ENCODE results near the gene GLIPR2. TPM values are rescaled to one million over a fixed set of nuclear protein-coding genes. Genes with fewer than 3 reads are reported as not detected.
"Not testable (repeated sequence)": the region's sequence is repeated elsewhere in the genome, so short reads cannot be mapped to it uniquely, and the experiment has no call there.

Gene GLIPR2
- total RNA-seq, 1 donor from 2014 or later, result 6.3 TPM

DNA sequence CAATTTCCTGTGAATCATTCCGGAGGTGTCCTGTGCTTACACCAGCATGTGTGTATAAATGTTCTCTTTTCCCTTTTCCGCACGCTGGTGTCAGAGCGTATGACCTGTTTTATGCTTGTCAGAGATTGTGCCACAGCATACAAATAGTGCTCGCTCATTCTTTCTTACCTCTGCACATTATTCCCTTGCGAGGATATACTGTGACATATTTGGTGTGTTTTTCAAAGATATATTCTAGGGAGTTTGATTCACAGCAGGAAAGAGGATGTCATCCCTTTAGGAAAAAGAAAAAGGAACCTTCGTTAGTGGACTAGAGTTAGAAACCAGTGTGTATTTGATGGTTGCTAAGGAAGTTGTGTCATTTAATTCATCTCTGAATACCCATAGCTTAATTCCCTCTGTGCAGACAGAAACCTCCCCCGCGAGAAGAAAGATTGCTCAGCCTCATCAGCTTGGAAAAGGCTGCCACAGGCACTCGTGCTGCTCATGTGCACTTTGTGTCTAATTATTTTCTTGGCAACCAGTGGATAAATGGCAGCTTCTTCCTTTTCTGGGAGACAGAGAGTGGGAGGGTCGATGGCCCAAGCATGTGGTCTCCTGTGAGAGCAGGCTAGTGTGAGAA lies 17.9 kb downstream of the GLIPR2 start:
- Mint-ChIP-seq H3K4me1 (ENCODE audit: unreplicated experiment) (peaks cover 25% of the 10 kb centered on the region), H3K27me3 (ENCODE audit: unreplicated experiment) (peaks cover 6% of the 10 kb centered on the region), H3K9me3 (ENCODE audit: unreplicated experiment) (no peaks in the 10 kb centered on the region), H3K4me3 (ENCODE audit: unreplicated experiment) (no peak overlapping the region), H3K36me3 (ENCODE audit: low read depth, unreplicated experiment) (no peaks in the 10 kb centered on the region), H3K27ac (ENCODE audit: unreplicated experiment) (peak overlapping the region; percentile 98)
- peak; percentile 26 for DNase-seq (ENCODE audit: low spot score)
- TF ChIP-seq, protein P1, sequence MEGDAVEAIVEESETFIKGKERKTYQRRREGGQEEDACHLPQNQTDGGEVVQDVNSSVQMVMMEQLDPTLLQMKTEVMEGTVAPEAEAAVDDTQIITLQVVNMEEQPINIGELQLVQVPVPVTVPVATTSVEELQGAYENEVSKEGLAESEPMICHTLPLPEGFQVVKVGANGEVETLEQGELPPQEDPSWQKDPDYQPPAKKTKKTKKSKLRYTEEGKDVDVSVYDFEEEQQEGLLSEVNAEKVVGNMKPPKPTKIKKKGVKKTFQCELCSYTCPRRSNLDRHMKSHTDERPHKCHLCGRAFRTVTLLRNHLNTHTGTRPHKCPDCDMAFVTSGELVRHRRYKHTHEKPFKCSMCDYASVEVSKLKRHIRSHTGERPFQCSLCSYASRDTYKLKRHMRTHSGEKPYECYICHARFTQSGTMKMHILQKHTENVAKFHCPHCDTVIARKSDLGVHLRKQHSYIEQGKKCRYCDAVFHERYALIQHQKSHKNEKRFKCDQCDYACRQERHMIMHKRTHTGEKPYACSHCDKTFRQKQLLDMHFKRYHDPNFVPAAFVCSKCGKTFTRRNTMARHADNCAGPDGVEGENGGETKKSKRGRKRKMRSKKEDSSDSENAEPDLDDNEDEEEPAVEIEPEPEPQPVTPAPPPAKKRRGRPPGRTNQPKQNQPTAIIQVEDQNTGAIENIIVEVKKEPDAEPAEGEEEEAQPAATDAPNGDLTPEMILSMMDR (IDR thresholded peaks at IDR 0.05; ENCODE audit: unreplicated experiment), result no peak

DNA sequence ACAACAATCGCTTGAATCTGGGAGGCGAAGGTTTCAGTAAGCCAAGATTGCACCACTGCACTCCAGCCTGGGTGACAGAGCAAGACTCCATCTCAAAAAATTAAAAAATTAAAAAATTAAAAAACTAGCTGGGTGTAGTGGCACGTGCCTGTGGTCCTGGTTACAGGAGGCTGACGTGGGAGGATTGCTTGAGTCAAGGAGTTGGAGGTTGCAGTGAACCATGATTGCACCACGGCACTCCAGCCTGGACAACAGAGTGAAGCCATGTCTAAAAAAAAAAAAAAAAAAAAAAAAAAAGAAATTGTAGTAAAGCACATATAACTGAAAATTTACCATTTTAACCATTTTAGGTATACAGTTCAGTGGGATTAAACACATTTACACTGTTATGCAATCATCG lies 19.6 kb downstream of the GLIPR2 start:
- H3K4me3 Mint-ChIP-seq (ENCODE audit: unreplicated experiment), result no peak overlapping the region
- H3K27ac Mint-ChIP-seq (ENCODE audit: unreplicated experiment), result no peak overlapping the region
- no peaks in the 10 kb centered on the region for H3K9me3 Mint-ChIP-seq (ENCODE audit: unreplicated experiment)
- peaks cover 8% of the 10 kb centered on the region for H3K27me3 Mint-ChIP-seq (ENCODE audit: unreplicated experiment)
- DNase-seq (ENCODE audit: low spot score), result no peak
- H3K36me3 Mint-ChIP-seq (ENCODE audit: low read depth, unreplicated experiment), result no peaks in the 10 kb centered on the region
- peaks cover 22% of the 10 kb centered on the region for H3K4me1 Mint-ChIP-seq (ENCODE audit: unreplicated experiment)
- TF ChIP-seq, protein P1 (IDR thresholded peaks at IDR 0.05; ENCODE audit: unreplicated experiment), result no peak

DNA sequence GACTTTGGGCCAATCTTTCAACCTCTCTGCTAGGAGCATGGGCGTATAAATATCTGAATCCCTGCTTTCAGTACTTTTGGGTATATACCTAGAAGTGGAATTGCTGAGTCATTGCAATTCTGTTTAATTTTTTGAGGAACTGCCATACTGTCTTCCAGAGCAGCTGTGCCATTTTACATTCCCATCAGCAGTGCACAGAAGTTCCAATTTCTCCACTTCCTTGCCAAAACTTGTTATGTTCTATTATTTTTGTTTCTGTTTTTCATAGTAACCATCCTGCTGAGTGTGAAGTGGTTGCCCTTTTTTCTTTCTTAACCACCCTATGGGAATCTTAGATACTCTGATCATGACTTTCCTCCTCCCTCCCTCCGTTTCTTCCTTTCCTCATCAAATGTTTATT lies 21.6 kb downstream of the GLIPR2 start:
- peaks cover 4% of the 10 kb centered on the region for H3K27me3 Mint-ChIP-seq (ENCODE audit: unreplicated experiment)
- H3K36me3 Mint-ChIP-seq (ENCODE audit: low read depth, unreplicated experiment), result no peaks in the 10 kb centered on the region
- DNase-seq (ENCODE audit: low spot score), result no peak
- no peaks in the 10 kb centered on the region for H3K9me3 Mint-ChIP-seq (ENCODE audit: unreplicated experiment)
- H3K27ac Mint-ChIP-seq (ENCODE audit: unreplicated experiment), result no peak overlapping the region
- TF ChIP-seq, protein P1 (IDR thresholded peaks at IDR 0.05; ENCODE audit: unreplicated experiment), result no peak
- H3K4me1 Mint-ChIP-seq (ENCODE audit: unreplicated experiment), result peaks cover 21% of the 10 kb centered on the region
- H3K4me3 Mint-ChIP-seq (ENCODE audit: unreplicated experiment), result no peak overlapping the region

DNA sequence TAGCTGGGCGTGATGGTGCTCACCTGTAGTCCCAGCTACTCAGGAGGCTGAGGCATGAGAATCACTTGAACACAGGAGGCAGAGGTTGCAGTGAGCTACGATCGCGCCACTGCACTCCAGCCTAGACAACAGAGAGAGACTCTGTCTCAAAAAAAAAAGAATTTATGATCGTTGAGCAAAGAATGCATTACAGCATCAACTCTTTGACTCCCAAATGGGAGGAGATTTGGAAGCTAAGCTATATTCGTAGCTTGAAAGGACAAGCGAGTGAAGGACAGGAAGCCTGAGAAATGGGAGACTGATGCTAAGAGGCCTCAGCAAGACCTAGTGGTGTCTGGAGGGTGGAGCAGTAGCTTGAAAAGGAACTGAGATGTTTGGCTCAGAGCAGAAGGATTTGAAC lies 22.4 kb downstream of the GLIPR2 start:
- peaks cover 4% of the 10 kb centered on the region for H3K27me3 Mint-ChIP-seq (ENCODE audit: unreplicated experiment)
- H3K4me1 Mint-ChIP-seq (ENCODE audit: unreplicated experiment), result peaks cover 23% of the 10 kb centered on the region
- TF ChIP-seq, protein P1 (IDR thresholded peaks at IDR 0.05; ENCODE audit: unreplicated experiment), result no peak
- no peaks in the 10 kb centered on the region for H3K36me3 Mint-ChIP-seq (ENCODE audit: low read depth, unreplicated experiment)
- no peak overlapping the region for H3K4me3 Mint-ChIP-seq (ENCODE audit: unreplicated experiment)
- no peak for DNase-seq (ENCODE audit: low spot score)
- H3K9me3 Mint-ChIP-seq (ENCODE audit: unreplicated experiment), result no peaks in the 10 kb centered on the region
- no peak overlapping the region for H3K27ac Mint-ChIP-seq (ENCODE audit: unreplicated experiment)

DNA sequence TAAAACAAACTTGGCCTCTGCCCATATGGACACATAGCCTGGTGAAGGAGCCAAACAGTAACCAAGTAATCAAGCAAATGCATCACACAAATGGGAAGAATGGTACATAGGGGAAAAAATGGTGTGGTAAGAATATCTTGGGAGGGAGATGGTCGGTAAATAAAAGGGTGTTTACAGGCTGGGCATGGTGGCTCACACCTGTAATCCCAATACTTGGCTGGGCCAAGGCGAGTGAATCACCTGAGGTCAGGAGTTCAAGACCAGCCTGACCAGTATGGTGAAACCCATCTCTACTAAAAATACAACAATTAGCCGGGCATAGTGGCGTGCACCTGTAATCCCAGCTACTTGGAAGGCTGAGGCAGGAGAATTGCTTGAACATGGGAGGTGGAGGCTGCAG lies 23.0 kb downstream of the GLIPR2 start:
- not testable (repeated sequence) for H3K27me3 Mint-ChIP-seq (ENCODE audit: unreplicated experiment); H3K4me3 Mint-ChIP-seq (ENCODE audit: unreplicated experiment); H3K27ac Mint-ChIP-seq (ENCODE audit: unreplicated experiment); H3K36me3 Mint-ChIP-seq (ENCODE audit: low read depth, unreplicated experiment); H3K9me3 Mint-ChIP-seq (ENCODE audit: unreplicated experiment); DNase-seq (ENCODE audit: low spot score)
- peaks cover 19% of the 10 kb centered on the region for H3K4me1 Mint-ChIP-seq (ENCODE audit: unreplicated experiment)

DNA sequence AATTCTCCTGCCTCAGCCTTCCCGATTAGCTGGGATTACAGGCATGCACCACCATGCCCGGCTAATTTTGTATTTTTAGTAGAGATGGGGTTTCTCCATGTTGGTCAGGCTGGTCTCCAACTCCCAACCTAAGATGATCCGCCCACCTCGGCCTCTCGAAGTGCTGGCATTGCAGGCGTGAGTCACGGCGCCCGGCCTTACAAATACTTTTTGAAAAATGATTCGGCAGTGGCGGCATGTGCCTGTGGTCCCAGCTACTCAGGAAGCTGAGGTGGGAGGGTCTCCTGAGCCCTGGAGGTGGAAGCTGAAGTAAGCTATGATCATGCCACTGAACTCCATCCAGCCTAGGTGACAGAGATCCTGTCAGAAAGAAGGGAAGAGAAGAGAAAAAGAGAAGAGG lies 23.6 kb downstream of the GLIPR2 start:
- not testable (repeated sequence) for H3K9me3 Mint-ChIP-seq (ENCODE audit: unreplicated experiment); H3K36me3 Mint-ChIP-seq (ENCODE audit: low read depth, unreplicated experiment); H3K27me3 Mint-ChIP-seq (ENCODE audit: unreplicated experiment); H3K4me3 Mint-ChIP-seq (ENCODE audit: unreplicated experiment); DNase-seq (ENCODE audit: low spot score); H3K27ac Mint-ChIP-seq (ENCODE audit: unreplicated experiment)
- H3K4me1 Mint-ChIP-seq (ENCODE audit: unreplicated experiment), result peaks cover 14% of the 10 kb centered on the region
